Occipital lobe (tissue), 2 donors: ENCODE measurements around the gene ALB. TPM values are rescaled to one million over a fixed set of nuclear protein-coding genes. Genes with fewer than 3 reads are reported as not detected.

ENCODE experiments used
- DNase-seq: peaks from one replicate; lab custom pipeline; 2025; lab: John Stamatoyannopoulos, UW
- total RNA-seq: library from RNA; depleted of rRNA; stranded (reverse); fragments of >200 nt; gene quantifications from one replicate; pipeline ENCODE4 v1.2.3, GENCODE V29; 2014

Gene ALB
- total RNA-seq, 1 donor from 2014 or later: 14.2 TPM

DNA sequence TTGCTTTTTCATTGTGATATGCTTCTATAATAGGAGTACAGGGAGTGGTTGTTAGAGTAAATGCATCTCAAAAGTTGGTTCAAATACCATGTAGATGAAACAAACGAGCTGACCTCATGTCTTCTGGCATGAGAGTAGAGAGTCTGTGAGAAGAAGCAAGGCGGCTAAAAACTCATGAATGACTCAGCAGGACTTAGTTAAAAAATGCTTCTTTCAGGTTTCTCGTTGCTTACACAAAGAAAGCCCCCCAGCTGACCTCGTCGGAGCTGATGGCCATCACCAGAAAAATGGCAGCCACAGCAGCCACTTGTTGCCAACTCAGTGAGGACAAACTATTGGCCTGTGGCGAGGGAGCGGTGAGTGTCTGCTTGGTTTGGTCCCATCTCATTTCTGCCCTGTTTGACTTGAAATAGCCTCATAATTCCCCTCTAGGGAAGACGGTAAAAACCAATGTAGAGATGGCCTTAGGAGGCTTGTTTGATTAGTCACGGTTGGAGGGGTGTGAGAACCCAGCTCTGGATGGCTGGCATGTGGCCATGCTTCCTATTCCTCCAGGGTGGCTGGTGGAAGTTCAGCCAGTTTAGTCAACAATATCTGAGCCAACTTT lies 46.4 kb downstream of the ALB start:
- DNase-seq: no peak

DNA sequence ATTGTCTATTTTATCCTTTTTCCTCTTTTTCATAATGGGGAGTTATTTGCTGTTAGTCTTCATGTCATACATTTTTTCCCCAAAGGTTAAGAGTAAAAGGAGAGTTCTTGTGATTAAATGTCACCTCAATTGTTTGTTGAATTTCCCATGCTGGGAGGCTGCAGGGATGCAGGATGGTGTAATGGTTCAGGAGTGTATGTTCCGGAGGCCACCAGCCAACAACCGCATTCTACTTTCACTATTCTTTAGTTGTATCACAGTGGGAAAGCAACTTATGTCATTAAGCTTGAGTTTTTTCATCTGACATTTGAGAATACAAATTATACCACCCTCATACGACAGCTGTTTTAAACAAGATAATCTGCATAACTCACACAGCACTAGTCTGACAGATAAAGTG lies 47.3 kb downstream of the ALB start:
- no peak for DNase-seq

DNA sequence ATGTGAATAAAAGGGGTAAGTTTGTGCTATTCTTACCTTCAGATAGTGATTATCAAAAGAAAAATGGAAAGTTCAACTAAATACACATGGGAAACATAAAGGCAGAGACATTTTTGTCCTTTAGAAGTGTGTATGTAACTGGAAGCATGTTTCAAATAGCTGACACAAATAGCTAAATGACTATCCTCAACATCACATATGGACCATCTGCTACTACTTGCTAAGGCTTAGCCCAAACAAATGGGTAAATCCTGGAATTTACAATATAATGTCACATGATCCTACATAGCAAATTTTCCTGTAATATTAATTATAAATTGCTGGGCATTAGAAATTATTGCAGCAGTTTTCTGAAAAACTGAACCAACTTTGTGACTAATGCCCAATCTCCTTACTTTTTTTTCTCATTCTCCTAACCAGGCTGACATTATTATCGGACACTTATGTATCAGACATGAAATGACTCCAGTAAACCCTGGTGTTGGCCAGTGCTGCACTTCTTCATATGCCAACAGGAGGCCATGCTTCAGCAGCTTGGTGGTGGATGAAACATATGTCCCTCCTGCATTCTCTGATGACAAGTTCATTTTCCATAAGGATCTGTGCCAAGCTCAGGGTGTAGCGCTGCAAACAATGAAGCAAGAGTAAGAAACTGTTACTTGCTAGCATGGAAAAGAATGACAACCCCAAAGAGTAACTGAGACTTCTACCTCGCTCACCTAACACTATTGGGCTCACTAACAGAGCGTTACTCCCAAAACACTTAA lies 48.1 kb downstream of the ALB start:
- DNase-seq: no peak

DNA sequence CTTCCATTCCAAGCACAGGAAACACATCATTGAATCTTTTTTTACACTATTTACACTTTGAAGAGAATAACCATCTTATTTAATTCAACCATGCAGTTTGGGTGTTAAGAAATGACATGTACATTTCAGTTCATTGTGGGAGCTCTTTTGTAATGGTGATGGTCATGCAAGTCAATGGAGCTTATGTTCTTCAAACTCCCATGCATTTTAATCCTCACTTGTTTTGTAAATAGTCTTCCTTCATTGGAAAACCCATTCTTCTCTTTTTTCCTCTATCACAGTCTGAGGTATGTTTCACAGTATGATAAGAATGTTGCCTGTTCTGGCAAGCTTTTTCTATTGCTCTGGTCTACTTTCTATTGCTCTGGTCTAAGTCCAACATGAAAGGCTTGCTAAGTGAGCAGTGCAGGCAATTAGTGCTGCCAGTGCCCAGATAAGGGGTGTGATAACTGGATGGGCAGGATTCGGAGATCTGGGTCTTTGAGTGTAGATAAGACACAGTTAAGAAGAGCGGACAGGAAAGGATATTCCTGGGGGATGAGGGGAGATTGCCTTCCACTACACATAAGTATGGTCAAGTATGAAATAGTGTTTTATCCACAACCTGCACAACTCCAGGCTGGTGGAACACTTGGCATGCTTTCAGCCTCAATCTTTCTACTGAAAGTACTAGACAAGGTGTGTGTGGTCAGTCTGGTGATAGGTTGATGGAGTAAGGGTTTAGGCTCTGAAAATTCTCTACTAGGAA lies 49.0 kb downstream of the ALB start:
- no peak for DNase-seq

DNA sequence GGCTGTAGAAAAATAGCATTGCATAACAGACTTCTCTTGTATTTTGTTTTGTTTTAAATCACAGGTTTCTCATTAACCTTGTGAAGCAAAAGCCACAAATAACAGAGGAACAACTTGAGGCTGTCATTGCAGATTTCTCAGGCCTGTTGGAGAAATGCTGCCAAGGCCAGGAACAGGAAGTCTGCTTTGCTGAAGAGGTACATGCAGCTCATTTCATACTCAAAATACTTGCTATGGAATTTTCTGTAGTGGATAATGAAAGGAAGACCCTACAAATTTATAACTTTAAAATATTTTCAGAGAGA lies 49.6 kb downstream of the ALB start:
- DNase-seq: no peak

DNA sequence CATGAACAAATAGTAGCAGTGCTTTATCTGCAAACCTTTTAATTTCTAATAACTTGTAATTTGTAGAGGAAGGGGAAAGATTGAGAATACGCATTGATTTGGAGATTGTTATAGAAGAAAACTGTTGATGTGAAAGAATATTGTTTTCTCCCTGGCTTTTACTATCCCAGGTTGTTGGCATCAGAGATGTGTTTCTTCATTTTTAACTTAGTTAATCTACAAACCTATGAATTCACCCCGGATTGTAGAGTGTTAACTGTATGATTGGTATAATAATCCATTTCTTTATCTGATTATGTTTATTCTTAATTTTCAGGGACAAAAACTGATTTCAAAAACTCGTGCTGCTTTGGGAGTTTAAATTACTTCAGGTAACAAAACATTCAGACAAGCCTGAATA lies 50.8 kb downstream of the ALB start:
- no peak for DNase-seq

DNA sequence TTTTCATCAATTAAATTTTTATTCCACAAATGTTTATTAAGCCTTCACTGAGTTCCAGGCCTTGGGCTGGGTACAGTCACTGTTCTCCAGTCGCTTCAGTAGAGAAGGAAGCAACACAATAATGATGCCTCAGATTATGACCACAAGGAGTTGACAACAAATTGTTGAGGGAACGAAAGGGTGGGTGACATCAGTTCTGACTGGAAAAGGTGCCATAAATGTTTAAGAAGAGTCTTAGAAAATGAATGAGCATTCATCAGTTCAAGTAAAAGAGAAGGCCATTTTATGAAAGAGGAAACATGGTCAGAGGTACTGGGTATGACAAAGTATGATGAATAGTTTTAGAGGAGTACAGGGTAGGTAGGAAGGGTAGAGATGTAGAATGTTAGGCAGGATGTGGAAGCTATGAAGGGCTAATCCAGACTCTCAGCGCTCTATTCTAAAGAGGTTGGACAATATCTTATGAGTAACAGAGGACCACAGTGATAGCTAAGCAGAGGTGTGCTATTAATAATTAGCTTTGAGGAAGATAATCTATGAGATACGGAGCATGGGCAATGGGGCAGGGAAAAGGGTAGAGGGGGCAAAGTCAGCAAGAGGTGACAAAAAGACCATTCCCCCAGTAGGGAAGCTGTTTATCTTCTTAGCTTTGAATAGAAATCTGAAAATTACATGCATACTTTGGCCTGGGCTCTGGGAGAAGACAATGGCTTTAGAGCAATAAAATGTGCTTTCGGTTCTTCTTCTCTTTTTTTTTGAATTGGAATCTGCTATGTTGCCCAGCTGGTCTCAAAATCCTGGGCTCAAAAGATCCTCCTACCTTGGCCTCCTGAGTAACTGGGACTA lies 52.3 kb downstream of the ALB start:
- DNase-seq: no peak

DNA sequence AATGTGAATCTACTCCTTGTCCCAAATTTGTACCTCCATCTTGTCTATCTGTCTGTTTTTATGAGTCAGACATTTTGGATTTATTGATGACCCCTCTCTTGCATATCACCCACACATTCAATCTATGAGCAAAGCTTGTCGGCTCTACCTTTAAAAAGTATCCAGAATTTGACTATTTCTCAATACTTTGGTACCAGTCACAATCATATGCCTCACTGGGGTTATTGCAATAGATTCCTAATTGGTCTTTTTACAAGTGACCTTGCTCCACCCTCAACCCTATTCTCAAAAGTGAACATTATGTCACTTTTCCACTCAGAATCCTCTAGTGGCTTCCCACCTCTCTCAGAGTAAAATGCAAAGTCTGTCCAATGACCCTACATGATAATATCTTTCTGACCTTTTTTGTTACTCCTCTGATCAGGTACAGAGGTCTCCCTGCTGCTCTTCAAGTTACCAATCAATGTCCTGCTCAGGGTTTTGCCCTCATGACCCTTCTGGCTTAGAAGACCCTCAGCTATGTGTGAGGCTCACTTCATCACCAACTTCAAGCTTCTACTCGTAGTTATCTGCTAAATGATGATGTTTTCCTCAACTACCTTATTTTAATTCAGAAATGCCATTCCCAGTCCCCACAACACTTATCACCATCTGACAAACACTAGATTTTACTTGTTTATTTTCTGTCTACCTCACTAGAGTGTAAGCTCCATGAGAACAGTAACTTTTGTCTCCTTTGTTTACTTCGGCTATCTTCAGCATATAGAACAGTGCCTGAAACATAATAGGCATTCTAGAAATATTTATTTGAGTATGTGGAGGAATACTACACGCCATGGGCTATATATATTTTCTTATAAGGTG lies 54.3 kb downstream of the ALB start:
- no peak for DNase-seq

DNA sequence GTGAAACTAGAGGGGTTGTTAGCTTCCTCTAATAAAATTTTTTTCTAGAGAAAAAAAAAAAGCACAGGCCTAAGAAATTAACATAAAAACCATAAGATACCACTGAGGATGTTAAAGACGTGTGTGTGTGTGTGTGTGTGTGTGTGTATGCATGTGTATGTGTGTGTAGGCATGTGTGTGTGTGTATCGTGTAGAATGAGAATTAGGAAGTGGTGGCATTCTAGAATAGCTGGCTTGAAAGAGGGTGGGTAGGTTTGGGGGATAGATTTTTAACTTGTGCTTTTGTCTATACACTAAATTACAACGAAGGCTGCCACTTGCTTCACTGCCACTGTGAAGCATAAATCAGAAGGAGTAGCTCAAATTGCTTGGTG lies 54.9 kb downstream of the ALB start:
- no peak for DNase-seq

DNA sequence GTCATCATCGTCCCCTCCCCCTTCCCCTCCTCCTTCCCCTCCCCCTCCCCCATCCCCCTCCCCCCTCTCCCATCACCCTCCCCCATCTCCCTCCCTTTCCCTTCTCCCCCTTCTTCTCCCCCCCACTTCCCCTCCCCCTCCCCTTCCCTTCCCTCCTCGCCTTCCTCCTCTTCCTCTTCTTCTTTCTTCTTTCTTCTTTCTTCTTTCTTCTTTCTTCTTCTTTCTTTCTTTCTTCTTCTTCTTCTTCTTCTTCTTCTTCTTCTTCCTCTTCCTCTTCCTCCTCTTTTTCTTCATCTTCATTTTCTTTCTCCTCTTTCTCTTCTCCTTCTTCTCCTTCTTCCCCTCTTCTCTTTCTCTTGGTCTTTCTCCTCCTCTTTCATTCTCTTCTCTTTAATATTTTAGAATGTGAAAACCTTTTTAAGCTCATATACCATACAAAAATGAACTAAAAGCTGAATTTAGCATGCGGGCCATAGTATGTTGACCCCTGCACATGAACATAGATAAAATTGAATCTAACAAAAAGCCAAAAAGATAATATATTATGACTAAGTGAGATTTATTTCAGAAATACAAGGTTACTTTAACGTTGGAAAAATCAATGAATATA lies 56.9 kb downstream of the ALB start:
- no peak for DNase-seq

DNA sequence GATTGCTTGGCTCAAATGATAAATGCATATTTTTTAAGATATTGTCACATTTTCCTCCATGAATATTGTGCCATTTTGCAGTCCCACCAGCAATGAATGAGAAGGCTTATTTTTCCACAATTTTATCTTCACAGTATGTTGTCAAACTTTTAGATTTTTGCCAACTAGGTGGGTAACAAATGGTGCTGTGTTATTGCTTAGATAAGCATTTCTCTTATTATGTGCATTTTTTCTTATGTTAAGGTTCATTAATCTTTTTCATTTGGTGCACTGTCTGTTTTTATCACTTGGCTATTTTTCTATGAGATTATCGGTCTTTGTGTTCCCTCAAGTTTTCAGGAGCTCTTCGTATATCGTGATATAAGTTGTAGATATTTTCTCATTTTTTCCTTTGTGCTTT lies 64.1 kb downstream of the ALB start:
- DNase-seq: no peak

DNA sequence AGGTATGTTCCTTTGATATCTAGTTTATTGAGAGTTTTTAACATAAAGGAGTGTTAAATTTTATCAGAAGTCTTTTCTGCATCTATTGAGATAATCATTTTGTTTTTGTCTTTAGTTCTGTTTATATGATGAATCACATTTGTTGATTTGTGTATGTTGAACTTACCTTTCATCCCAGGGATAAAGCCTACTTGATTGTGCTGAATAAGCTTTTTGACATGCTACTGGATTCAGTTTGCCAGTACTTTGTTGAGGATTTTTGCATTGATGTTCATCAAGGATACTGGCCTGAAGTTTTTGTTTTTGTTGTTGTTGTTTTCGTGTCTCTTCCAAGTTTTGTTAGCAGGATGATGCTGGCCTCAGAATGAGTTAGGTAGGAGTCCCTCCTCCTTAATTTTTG lies 66.6 kb downstream of the ALB start:
- DNase-seq: no peak

Other genes with a start within 250 kb of the ALB start
- 79.2 TPM for gene ANKRD17, start 145.5 kb upstream of the ALB start, total RNA-seq
- 0.62 TPM for gene AFP, start 31.9 kb downstream of the ALB start, total RNA-seq
- not detected for gene AFM, start 77.5 kb downstream of the ALB start, total RNA-seq
- 0.31 TPM for gene RASSF6, start 216.1 kb downstream of the ALB start, total RNA-seq